ENCODE results near the gene TMPRSS7.

DNA sequence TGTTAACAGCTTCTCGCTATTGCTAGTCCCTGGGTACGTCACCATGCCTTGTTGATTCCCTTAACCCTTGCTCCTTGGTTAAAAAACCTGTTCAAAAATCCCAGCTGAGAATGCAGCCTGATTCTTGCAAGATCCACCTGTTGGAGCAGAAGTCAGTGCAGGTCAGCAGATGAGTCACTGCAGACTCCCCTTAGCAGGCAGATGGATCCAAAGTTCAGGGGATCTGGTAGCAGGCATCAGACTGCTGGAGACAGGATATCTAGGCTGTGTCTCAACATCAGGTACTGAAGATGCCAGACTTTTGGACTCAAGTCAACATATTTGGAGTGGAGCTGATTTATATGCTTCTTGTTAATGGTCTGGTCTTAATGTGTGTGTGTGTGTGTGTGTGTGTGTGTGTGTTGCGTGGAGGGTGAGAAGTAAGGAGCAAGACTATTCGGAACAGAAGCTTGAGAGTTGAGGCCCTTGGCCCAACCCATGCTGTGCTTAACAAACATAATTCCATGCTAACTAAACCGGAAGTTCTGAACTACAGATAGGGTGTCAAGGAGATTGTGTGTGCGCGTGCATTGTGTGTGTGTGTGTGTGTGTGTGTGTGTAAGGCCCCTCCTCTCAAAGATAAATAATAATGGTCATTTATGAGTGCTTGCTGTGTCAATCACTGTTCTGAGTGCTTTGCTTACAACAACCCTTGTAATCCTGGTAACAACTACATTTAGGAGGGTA lies 50.6 kb downstream of the TMPRSS7 start:
- TF ChIP-seq, protein P1, sequence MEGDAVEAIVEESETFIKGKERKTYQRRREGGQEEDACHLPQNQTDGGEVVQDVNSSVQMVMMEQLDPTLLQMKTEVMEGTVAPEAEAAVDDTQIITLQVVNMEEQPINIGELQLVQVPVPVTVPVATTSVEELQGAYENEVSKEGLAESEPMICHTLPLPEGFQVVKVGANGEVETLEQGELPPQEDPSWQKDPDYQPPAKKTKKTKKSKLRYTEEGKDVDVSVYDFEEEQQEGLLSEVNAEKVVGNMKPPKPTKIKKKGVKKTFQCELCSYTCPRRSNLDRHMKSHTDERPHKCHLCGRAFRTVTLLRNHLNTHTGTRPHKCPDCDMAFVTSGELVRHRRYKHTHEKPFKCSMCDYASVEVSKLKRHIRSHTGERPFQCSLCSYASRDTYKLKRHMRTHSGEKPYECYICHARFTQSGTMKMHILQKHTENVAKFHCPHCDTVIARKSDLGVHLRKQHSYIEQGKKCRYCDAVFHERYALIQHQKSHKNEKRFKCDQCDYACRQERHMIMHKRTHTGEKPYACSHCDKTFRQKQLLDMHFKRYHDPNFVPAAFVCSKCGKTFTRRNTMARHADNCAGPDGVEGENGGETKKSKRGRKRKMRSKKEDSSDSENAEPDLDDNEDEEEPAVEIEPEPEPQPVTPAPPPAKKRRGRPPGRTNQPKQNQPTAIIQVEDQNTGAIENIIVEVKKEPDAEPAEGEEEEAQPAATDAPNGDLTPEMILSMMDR (IDR thresholded peaks at IDR 0.05; ENCODE audit: insufficient read depth, low read length, poor library complexity, severe bottlenecking) = no peak
- no peak for TF ChIP-seq EZH2phosphoT487 (conservative IDR thresholded peaks at IDR 0.05; ENCODE audit: low read length)

Data from SU-DHL-6 (cell line).